Naive thymus-derived CD4-positive, alpha-beta T cell (primary cell): ENCODE data around the gene SPRR5. TPM values are rescaled to one million over a fixed set of nuclear protein-coding genes. Genes with fewer than 3 reads are reported as not detected.

Experiments
- ATAC-seq: fragments of 150-1000 bp; cut with Tn5 transposase; 2 replicates; pipeline ENCODE4 v1.10.0; 2021; ENCODE audit warnings: mild to moderate bottlenecking, moderate library complexity
- CTCF ChIA-PET: fragments of 350-600 bp; sonication (Branson Sonifier 250); formaldehyde crosslinking; loops from one replicate; lab custom pipeline; 2021; ENCODE audit warnings: antibody characterized with exemption; lab: Charles Lee
- POLR2A ChIA-PET: fragments of 350-600 bp; sonication (Branson Sonifier 250); formaldehyde crosslinking; loops from one replicate; lab custom pipeline; 2021; ENCODE audit warnings: antibody characterized with exemption, inconsistent platforms; lab: Charles Lee
- DNase-seq, 9 donors: peaks; one replicate each; pipeline versions ENCODE4 v3.0.0 to v3.0.0-alpha.2; 2020 to 2022; ENCODE audit warnings: mixed read lengths in 1 of 9
- H3K27ac ChIP-seq: one replicate; pipeline ENCODE4 v1.7.0; 2013; ENCODE audit warnings: mild to moderate bottlenecking, low read depth, low read length, moderate library complexity
- H3K27me3 ChIP-seq, 2 donors: one replicate each; pipeline ENCODE4 v1.7.0; 2013; ENCODE audit warnings: low read length in 2 of 2, mild to moderate bottlenecking in 2 of 2, moderate library complexity in 2 of 2; ENCODE audit not compliant: control insufficient read depth in 2 of 2, insufficient read depth in 2 of 2
- H3K36me3 ChIP-seq, 3 experiments: 1 replicate in 2 of 3; 2 replicates in 1 of 3; pipeline ENCODE4 v1.7.0; 2013; ENCODE audit warnings: low read length in 3 of 3, mild to moderate bottlenecking in 3 of 3, moderate library complexity in 1 of 3; ENCODE audit not compliant: insufficient read depth in 3 of 3, control insufficient read depth in 2 of 3
- H3K4me1 ChIP-seq, 2 donors: one replicate each; pipeline ENCODE4 v1.7.0; 2013; ENCODE audit warnings: low read length in 2 of 2, mild to moderate bottlenecking in 2 of 2, moderate library complexity in 1 of 2; ENCODE audit not compliant: control insufficient read depth in 2 of 2, insufficient read depth in 2 of 2
- H3K4me3 ChIP-seq: 2 replicates; pipeline ENCODE4 v1.7.0; 2013; ENCODE audit warnings: mild to moderate bottlenecking, low read length
- H3K9me3 ChIP-seq, 3 experiments: 1 replicate in 2 of 3; 2 replicates in 1 of 3; pipeline ENCODE4 v1.7.0; 2013; ENCODE audit warnings: low read length in 3 of 3; ENCODE audit not compliant: control insufficient read depth in 2 of 3
- H3K27ac Mint-ChIP-seq, 9 donors: one replicate each; pipeline ENCODE4 v1.8.0; 2020 to 2022; ENCODE audit warnings: mixed read lengths in 9 of 9, mild to moderate bottlenecking in 8 of 9, moderate library complexity in 5 of 9, inconsistent platforms in 2 of 9
- H3K27me3 Mint-ChIP-seq, 5 donors: one replicate each; pipeline ENCODE4 v1.8.0; 2021 to 2022; ENCODE audit warnings: mixed read lengths in 5 of 5, mild to moderate bottlenecking in 1 of 5
- H3K36me3 Mint-ChIP-seq, 5 donors: one replicate each; pipeline ENCODE4 v1.8.0; 2020 to 2022; ENCODE audit warnings: mixed read lengths in 5 of 5, mild to moderate bottlenecking in 3 of 5, inconsistent platforms in 1 of 5
- H3K4me1 Mint-ChIP-seq, 7 donors: one replicate each; pipeline ENCODE4 v1.8.0; 2020 to 2022; ENCODE audit warnings: mixed read lengths in 7 of 7, mild to moderate bottlenecking in 3 of 7, inconsistent platforms in 1 of 7
- H3K4me3 Mint-ChIP-seq, 10 donors: one replicate each; pipeline ENCODE4 v1.8.0; 2020 to 2022; ENCODE audit warnings: mild to moderate bottlenecking in 10 of 10, mixed read lengths in 10 of 10, moderate library complexity in 6 of 10, inconsistent platforms in 2 of 10
- H3K9me3 Mint-ChIP-seq, 11 donors: one replicate each; pipeline ENCODE4 v1.8.0; 2020 to 2022; ENCODE audit warnings: mixed read lengths in 11 of 11, mild to moderate bottlenecking in 4 of 11, inconsistent platforms in 1 of 11, moderate library complexity in 1 of 11
- intact Hi-C, 2 donors: fragments of 100-400 bp; cut with micrococcal nuclease; formaldehyde crosslinking; loops; one replicate each; pipeline ENCODE4 v1.15.1; 2023
- polyA plus RNA-seq, 2 donors: library from polyadenylated mRNA; unstranded; fragments of 300-500 nt; fragmentation: Illumina TruSeq; gene quantifications; one replicate each; pipeline ENCODE4 v1.2.3, GENCODE V29; 2021
- total RNA-seq, 6 experiments: library from RNA in 5 of 6; stranded (reverse) in 5 of 6; gene quantifications; 1 replicate in 5 of 6; 2 replicates in 1 of 6; pipeline ENCODE4 v1.2.3 and lab custom pipeline; 2021 to 2026

SPRR5 gene
- total and polyA plus RNA-seq, 7 experiments from 2014 or later, result not detected

- no peaks in the 10 kb centered on the region for H3K9me3 ChIP-seq
- no peaks in the 10 kb centered on the region for H3K36me3 ChIP-seq
- intact Hi-C loops, result no loop called here
- Mint-ChIP-seq H3K4me1 (no peaks in the 10 kb centered on the region), H3K36me3 (no peaks in the 10 kb centered on the region), H3K9me3 (peaks cover 0 to 9% (median 0%) of the 10 kb centered on the region in 11 donors), H3K27ac (no peak overlapping the region), H3K27me3 (peaks cover 16 to 44% (median 28%) of the 10 kb centered on the region in 5 donors), H3K4me3 (no peak overlapping the region)
- H3K27ac ChIP-seq, result no peak overlapping the region
- ChIA-PET CTCF (no interaction called here), POLR2A (no interaction called here)
- H3K27me3 ChIP-seq, result peaks cover 0 to 3% of the 10 kb centered on the region in 2 donors
- DNase-seq (no peak), ATAC-seq (no peak)
- H3K4me1 ChIP-seq, result no peaks in the 10 kb centered on the region
- no peak overlapping the region for H3K4me3 ChIP-seq
These were observed 27.9 kb upstream of the SPRR5 start for GRCh38 chr1:152919071-152919470.

GRCh38 chr1:152924191-152924590 lies 22.8 kb upstream of the SPRR5 start:
- ChIA-PET CTCF (no interaction called here), POLR2A (no interaction called here)
- Histone ChIP-seq H3K4me1 (no peaks in the 10 kb centered on the region), H3K36me3 (no peaks in the 10 kb centered on the region), H3K27me3 (no peaks in the 10 kb centered on the region), H3K9me3 (no peaks in the 10 kb centered on the region), H3K27ac (no peak overlapping the region), H3K4me3 (no peak overlapping the region)
- no peak overlapping the region for H3K27ac Mint-ChIP-seq
- H3K36me3 Mint-ChIP-seq, result no peaks in the 10 kb centered on the region
- intact Hi-C loops, result no loop called here
- H3K4me3 Mint-ChIP-seq, result no peak overlapping the region
- no peak for ATAC-seq
- no peak for DNase-seq
- H3K4me1 Mint-ChIP-seq, result no peaks in the 10 kb centered on the region
- peaks cover 0 to 5% (median 2%) of the 10 kb centered on the region in 11 donors for H3K9me3 Mint-ChIP-seq
- peaks cover 8 to 24% (median 16%) of the 10 kb centered on the region in 5 donors for H3K27me3 Mint-ChIP-seq

GRCh38 chr1:152926091-152926490 lies 20.9 kb upstream of the SPRR5 start:
- Histone ChIP-seq H3K4me3 (no peak overlapping the region), H3K27me3 (no peaks in the 10 kb centered on the region), H3K9me3 (no peaks in the 10 kb centered on the region), H3K36me3 (no peaks in the 10 kb centered on the region), H3K4me1 (no peaks in the 10 kb centered on the region), H3K27ac (no peak overlapping the region)
- POLR2A ChIA-PET, result no interaction called here
- no peaks in the 10 kb centered on the region for H3K36me3 Mint-ChIP-seq
- no peak overlapping the region for H3K4me3 Mint-ChIP-seq
- intact Hi-C loops, result no loop called here
- H3K27ac Mint-ChIP-seq, result no peak overlapping the region
- CTCF ChIA-PET, result no interaction called here
- ATAC-seq (no peak), DNase-seq (no peak)
- H3K4me1 Mint-ChIP-seq, result no peaks in the 10 kb centered on the region
- H3K27me3 Mint-ChIP-seq, result peaks cover 9 to 27% (median 14%) of the 10 kb centered on the region in 5 donors
- peaks cover 0 to 5% (median 2%) of the 10 kb centered on the region in 11 donors for H3K9me3 Mint-ChIP-seq

- H3K4me1 ChIP-seq, result no peaks in the 10 kb centered on the region
- no peaks in the 10 kb centered on the region for H3K4me1 Mint-ChIP-seq
- no peaks in the 10 kb centered on the region for H3K36me3 ChIP-seq
- POLR2A ChIA-PET, result no interaction called here
- H3K9me3 Mint-ChIP-seq, result peaks cover 0 to 5% (median 0%) of the 10 kb centered on the region in 11 donors
- no peaks in the 10 kb centered on the region for H3K36me3 Mint-ChIP-seq
- no peak overlapping the region for H3K27ac ChIP-seq
- no peaks in the 10 kb centered on the region for H3K9me3 ChIP-seq
- H3K27ac Mint-ChIP-seq, result no peak overlapping the region
- no peak for DNase-seq
- no peak overlapping the region for H3K4me3 ChIP-seq
- CTCF ChIA-PET, result no interaction called here
- ATAC-seq, result no peak
- H3K27me3 ChIP-seq, result no peaks in the 10 kb centered on the region
- intact Hi-C loops, result no loop called here
- no peak overlapping the region for H3K4me3 Mint-ChIP-seq
- peaks cover 8 to 23% (median 14%) of the 10 kb centered on the region in 5 donors for H3K27me3 Mint-ChIP-seq
These were observed 18.3 kb upstream of the SPRR5 start for GRCh38 chr1:152928671-152929070.

GRCh38 chr1:152932170-152932811 lies 14.7 kb upstream of the SPRR5 start:
- H3K4me3 Mint-ChIP-seq, result no peak overlapping the region
- intact Hi-C loops, result no loop called here
- POLR2A ChIA-PET, result no interaction called here
- Histone ChIP-seq H3K4me1 (no peaks in the 10 kb centered on the region), H3K36me3 (no peaks in the 10 kb centered on the region), H3K27ac (no peak overlapping the region), H3K27me3 (no peaks in the 10 kb centered on the region), H3K4me3 (no peak overlapping the region), H3K9me3 (no peaks in the 10 kb centered on the region)
- peaks cover 7 to 31% (median 15%) of the 10 kb centered on the region in 5 donors for H3K27me3 Mint-ChIP-seq
- no peaks in the 10 kb centered on the region for H3K4me1 Mint-ChIP-seq
- ATAC-seq, result no peak
- H3K27ac Mint-ChIP-seq, result no peak overlapping the region
- no peak for DNase-seq
- peaks cover 0 to 5% (median 0%) of the 10 kb centered on the region in 11 donors for H3K9me3 Mint-ChIP-seq
- H3K36me3 Mint-ChIP-seq, result no peaks in the 10 kb centered on the region
- CTCF ChIA-PET, result no interaction called here

- Mint-ChIP-seq H3K4me1 (no peaks in the 10 kb centered on the region), H3K4me3 (no peak overlapping the region), H3K9me3 (peaks cover 0 to 5% (median 0%) of the 10 kb centered on the region in 11 donors), H3K27ac (no peak overlapping the region), H3K27me3 (peaks cover 7 to 31% (median 15%) of the 10 kb centered on the region in 5 donors), H3K36me3 (no peaks in the 10 kb centered on the region)
- no peak overlapping the region for H3K27ac ChIP-seq
- ATAC-seq, result no peak
- no peaks in the 10 kb centered on the region for H3K4me1 ChIP-seq
- H3K4me3 ChIP-seq, result no peak overlapping the region
- ChIA-PET POLR2A (no interaction called here), CTCF (no interaction called here)
- no peaks in the 10 kb centered on the region for H3K9me3 ChIP-seq
- H3K27me3 ChIP-seq, result no peaks in the 10 kb centered on the region
- H3K36me3 ChIP-seq, result no peaks in the 10 kb centered on the region
- intact Hi-C loops, result no loop called here
- DNase-seq, result no peak
These were observed 13.8 kb upstream of the SPRR5 start for GRCh38 chr1:152933196-152933595.

- Mint-ChIP-seq H3K27me3 (peaks cover 2 to 20% (median 17%) of the 10 kb centered on the region in 5 donors), H3K4me3 (no peak overlapping the region), H3K27ac (no peak overlapping the region), H3K4me1 (no peaks in the 10 kb centered on the region), H3K36me3 (no peaks in the 10 kb centered on the region), H3K9me3 (peaks cover 0 to 5% (median 0%) of the 10 kb centered on the region in 11 donors)
- Histone ChIP-seq H3K9me3 (no peaks in the 10 kb centered on the region), H3K36me3 (no peaks in the 10 kb centered on the region), H3K4me1 (no peaks in the 10 kb centered on the region), H3K27me3 (no peaks in the 10 kb centered on the region), H3K4me3 (no peak overlapping the region), H3K27ac (no peak overlapping the region)
- POLR2A ChIA-PET, result no interaction called here
- CTCF ChIA-PET, result no interaction called here
- ATAC-seq, result no peak
- intact Hi-C loops, result no loop called here
- DNase-seq, result no peak
These were observed 6.4 kb upstream of the SPRR5 start for GRCh38 chr1:152940614-152941013.
